Activated B cell treated with CpG ODN at 0.5 μM for 24 hours (primary cell): ENCODE measurements around the gene PLEKHA7. TPM values are rescaled to one million over a fixed set of nuclear protein-coding genes. Genes with fewer than 3 reads are reported as not detected.

Source experiments
- ATAC-seq: fragments of 200-7000 bp; cut with Tn5 transposase; one replicate; pipeline ENCODE4 v1.10.0; 2021; ENCODE audit warnings: low read depth, mild to moderate bottlenecking, moderate library complexity
- CTCF ChIA-PET: fragments of 350-600 bp; sonication (Branson Sonifier 250); formaldehyde crosslinking; loops from one replicate; lab custom pipeline; 2021; ENCODE audit warnings: antibody characterized with exemption; lab: Charles Lee
- POLR2A ChIA-PET: fragments of 350-600 bp; sonication (Branson Sonifier 250); formaldehyde crosslinking; loops from one replicate; lab custom pipeline; 2021; ENCODE audit warnings: antibody characterized with exemption; lab: Charles Lee
- DNase-seq: peaks from one replicate; pipeline ENCODE4 v3.0.0; 2022
- H3K27ac Mint-ChIP-seq: one replicate; pipeline ENCODE4 v1.8.0; 2020; ENCODE audit warnings: mixed read lengths
- H3K27me3 Mint-ChIP-seq: one replicate; pipeline ENCODE4 v1.8.0; 2021; ENCODE audit warnings: mixed read lengths
- H3K36me3 Mint-ChIP-seq: one replicate; pipeline ENCODE4 v1.8.0; 2021; ENCODE audit warnings: low read depth, mixed read lengths
- H3K4me1 Mint-ChIP-seq: one replicate; pipeline ENCODE4 v1.8.0; 2021; ENCODE audit warnings: mixed read lengths
- H3K4me3 Mint-ChIP-seq: one replicate; pipeline ENCODE4 v1.8.0; 2020; ENCODE audit warnings: mild to moderate bottlenecking, mixed read lengths
- H3K9me3 Mint-ChIP-seq: one replicate; pipeline ENCODE4 v1.8.0; 2020; ENCODE audit warnings: mixed read lengths
- intact Hi-C: fragments of 100-400 bp; cut with micrococcal nuclease; formaldehyde crosslinking; loops from one replicate; pipeline ENCODE4 v1.15.1; 2024
- total RNA-seq: library from RNA; stranded (reverse); gene quantifications from 2 replicates; pipeline ENCODE4 v1.2.3, GENCODE V29; 2022
- TF ChIP-seq, protein P1 (sequence below): fragments of 200-600 bp; IDR thresholded peaks from one replicate; pipeline ENCODE4 v1.8.0; 2022; ENCODE audit warnings: antibody characterized with exemption, mild to moderate bottlenecking

The PLEKHA7 gene
- total RNA-seq, 1 donor from 2014 or later: 4.9 TPM

DNA sequence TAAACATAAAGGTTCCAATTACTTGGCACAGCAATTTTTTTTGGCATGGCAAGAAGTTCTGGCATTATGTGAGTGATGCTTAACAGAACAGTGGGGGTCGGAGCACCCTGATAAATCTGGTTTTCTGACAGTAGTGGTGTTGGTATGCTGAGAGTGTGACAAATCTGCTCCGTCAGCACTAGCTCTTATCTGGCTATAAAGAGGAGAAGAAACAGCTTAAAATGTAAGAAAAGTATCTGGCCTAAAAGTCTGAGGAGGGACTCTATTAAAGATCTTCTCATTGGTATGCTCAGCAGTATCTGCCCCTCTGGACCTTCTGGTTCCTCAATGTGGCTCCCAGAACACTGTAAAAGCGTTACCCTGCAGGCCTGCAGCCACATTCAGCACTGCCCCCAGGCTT is 137.4 kb downstream of the PLEKHA7 start:
- ChIA-PET POLR2A (no interaction called here), CTCF (no interaction called here)
- no peak overlapping the region for H3K4me3 Mint-ChIP-seq
- no peaks in the 10 kb centered on the region for H3K9me3 Mint-ChIP-seq
- DNase-seq: no peak
- intact Hi-C loops: no loop called here
- H3K4me1 Mint-ChIP-seq: no peaks in the 10 kb centered on the region
- H3K27ac Mint-ChIP-seq: no peak overlapping the region
- peaks cover 5% of the 10 kb centered on the region for H3K27me3 Mint-ChIP-seq
- ATAC-seq: no peak
- H3K36me3 Mint-ChIP-seq: no peaks in the 10 kb centered on the region
- TF ChIP-seq, protein P1, sequence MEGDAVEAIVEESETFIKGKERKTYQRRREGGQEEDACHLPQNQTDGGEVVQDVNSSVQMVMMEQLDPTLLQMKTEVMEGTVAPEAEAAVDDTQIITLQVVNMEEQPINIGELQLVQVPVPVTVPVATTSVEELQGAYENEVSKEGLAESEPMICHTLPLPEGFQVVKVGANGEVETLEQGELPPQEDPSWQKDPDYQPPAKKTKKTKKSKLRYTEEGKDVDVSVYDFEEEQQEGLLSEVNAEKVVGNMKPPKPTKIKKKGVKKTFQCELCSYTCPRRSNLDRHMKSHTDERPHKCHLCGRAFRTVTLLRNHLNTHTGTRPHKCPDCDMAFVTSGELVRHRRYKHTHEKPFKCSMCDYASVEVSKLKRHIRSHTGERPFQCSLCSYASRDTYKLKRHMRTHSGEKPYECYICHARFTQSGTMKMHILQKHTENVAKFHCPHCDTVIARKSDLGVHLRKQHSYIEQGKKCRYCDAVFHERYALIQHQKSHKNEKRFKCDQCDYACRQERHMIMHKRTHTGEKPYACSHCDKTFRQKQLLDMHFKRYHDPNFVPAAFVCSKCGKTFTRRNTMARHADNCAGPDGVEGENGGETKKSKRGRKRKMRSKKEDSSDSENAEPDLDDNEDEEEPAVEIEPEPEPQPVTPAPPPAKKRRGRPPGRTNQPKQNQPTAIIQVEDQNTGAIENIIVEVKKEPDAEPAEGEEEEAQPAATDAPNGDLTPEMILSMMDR: no peak

DNA sequence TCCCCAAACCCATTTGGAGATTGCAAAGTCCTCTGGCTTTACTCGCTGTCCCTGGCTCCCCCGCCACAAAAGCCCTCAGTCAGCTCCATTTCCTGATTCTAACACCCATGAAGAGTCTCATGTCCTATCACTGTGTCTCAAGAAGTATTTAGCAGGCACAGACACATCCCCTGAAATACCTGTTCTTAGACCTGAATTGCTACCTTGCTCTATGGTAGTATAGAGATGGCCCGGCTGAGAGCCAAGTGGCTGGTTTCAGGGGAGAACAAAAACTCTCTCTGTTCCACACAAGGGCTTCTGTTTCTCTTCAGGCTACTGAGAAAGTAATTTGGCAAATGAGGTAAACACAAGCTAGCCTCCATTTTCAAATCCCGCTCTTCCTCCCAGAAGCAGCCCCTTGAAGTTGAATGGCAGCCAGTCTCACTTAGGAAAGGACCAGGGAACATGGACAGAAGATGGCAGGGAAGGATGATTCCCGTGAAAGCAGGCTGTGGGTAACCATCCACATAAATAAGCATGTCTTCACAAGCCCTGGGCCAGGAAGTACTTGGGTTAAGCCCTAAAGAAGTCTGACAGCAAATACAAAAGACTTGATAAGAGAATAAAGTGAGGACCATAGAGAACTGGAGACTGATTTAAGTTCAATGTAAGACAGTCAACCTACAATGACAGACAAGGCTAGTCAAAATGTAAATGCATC is 138.0 kb downstream of the PLEKHA7 start:
- POLR2A ChIA-PET: no interaction called here
- Mint-ChIP-seq H3K27ac (no peak overlapping the region), H3K27me3 (peaks cover 2% of the 10 kb centered on the region), H3K36me3 (no peaks in the 10 kb centered on the region), H3K4me3 (no peak overlapping the region), H3K4me1 (no peaks in the 10 kb centered on the region), H3K9me3 (no peaks in the 10 kb centered on the region)
- CTCF ChIA-PET: no interaction called here
- DNase-seq (no peak), ATAC-seq (no peak)
- TF ChIP-seq, protein P1: no peak
- intact Hi-C loops: no loop called here

DNA sequence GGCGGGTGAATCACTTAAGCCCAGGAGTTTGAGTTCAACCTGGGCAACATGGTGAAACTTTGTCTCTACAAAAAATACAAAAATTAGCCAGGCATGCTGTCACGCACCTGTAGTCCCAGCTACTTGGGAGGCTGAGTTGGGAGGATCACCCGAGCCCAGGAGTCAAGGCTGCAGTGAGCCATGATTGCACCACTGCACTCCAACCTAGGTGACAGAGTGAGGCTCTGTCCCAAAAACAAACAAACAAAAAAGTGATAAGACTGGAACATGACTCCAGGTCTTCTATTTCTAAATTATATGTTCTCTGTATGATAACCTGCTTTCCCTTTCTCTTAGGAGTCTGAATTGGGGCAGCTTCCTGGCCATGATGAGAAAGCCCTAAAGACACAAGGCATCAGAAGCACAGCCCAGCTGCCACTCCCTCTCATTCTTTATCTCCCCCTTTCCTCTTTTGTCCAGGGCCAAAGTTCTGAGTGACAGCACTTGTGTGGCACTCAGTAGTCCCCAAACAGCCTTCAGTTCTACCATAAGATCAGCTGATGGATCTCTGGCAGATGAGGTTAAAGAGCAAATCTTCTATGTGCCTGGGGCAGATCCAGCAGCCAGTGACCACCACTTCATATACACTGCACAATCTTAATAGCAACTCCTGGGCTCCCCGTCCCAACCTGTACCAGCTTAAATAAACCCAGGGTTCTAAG is 139.8 kb downstream of the PLEKHA7 start:
- Mint-ChIP-seq H3K36me3 (no peaks in the 10 kb centered on the region), H3K4me3 (no peak overlapping the region), H3K4me1 (no peaks in the 10 kb centered on the region), H3K9me3 (no peaks in the 10 kb centered on the region), H3K27me3 (peaks cover 2% of the 10 kb centered on the region), H3K27ac (no peak overlapping the region)
- ATAC-seq (no peak), DNase-seq (no peak)
- CTCF ChIA-PET: no interaction called here
- intact Hi-C loops: no loop called here
- TF ChIP-seq, protein P1: no peak
- POLR2A ChIA-PET: interaction anchor here (0.6 kb wide), 1 partner anchor 52 kb away, joined by 11 read pairs; no protein-coding TSS in a partner anchor

DNA sequence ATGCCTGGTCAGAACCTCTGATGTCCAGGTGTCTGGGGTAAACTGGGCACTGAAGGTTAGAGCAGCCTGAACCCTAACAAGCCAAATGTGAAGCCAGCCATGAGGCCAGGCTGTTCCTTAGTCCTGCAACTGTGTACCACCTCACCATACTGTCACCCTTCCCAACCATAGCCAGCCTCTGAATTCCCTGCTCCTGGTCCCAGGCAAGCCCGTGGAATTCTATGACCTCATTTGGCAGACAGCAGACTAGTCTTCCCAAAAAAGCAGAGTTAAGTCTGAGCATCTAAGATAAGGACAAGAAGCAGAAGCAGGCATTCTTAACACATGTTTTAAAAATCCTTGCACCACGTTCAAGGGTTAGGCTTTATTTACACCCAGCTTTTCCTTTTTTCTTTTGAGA is 140.9 kb downstream of the PLEKHA7 start:
- TF ChIP-seq, protein P1: no peak
- CTCF ChIA-PET: no interaction called here
- Mint-ChIP-seq H3K27ac (no peak overlapping the region), H3K4me1 (no peaks in the 10 kb centered on the region), H3K4me3 (no peak overlapping the region), H3K36me3 (no peaks in the 10 kb centered on the region), H3K27me3 (no peaks in the 10 kb centered on the region), H3K9me3 (no peaks in the 10 kb centered on the region)
- no peak for DNase-seq
- POLR2A ChIA-PET: no interaction called here
- ATAC-seq: no peak
- intact Hi-C loops: no loop called here

GRCh38 chr11:16871368-16871767 is 142.8 kb downstream of the PLEKHA7 start:
- TF ChIP-seq, protein P1: no peak
- Mint-ChIP-seq H3K27me3 (no peaks in the 10 kb centered on the region), H3K36me3 (no peaks in the 10 kb centered on the region), H3K4me3 (no peak overlapping the region), H3K9me3 (no peaks in the 10 kb centered on the region), H3K4me1 (no peaks in the 10 kb centered on the region), H3K27ac (no peak overlapping the region)
- ATAC-seq (no peak), DNase-seq (no peak)
- intact Hi-C loops: no loop called here
- ChIA-PET CTCF (interaction anchor here (0.6 kb wide), 1 partner anchor 44 kb away, joined by 3 read pairs; no protein-coding TSS in a partner anchor), POLR2A (no interaction called here)
